Diencephalon (tissue), 1 donor: Measurements from ENCODE around the gene HDDC3. TPM values are rescaled to one million over a fixed set of nuclear protein-coding genes. Genes with fewer than 3 reads are reported as not detected.

Experiments used
- small RNA-seq: library from RNA; depleted of rRNA; stranded (forward); fragments of <200 nt; gene quantifications from one replicate; pipeline ENCODE3, GENCODE V24; 2014
- total RNA-seq: library from RNA; depleted of rRNA; stranded (reverse); fragments of >200 nt; gene quantifications from one replicate; pipeline ENCODE4 v1.2.3, GENCODE V29; 2014

The HDDC3 gene, protein sequence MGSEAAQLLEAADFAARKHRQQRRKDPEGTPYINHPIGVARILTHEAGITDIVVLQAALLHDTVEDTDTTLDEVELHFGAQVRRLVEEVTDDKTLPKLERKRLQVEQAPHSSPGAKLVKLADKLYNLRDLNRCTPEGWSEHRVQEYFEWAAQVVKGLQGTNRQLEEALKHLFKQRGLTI
- total RNA-seq, result 14.5 TPM

DNA sequence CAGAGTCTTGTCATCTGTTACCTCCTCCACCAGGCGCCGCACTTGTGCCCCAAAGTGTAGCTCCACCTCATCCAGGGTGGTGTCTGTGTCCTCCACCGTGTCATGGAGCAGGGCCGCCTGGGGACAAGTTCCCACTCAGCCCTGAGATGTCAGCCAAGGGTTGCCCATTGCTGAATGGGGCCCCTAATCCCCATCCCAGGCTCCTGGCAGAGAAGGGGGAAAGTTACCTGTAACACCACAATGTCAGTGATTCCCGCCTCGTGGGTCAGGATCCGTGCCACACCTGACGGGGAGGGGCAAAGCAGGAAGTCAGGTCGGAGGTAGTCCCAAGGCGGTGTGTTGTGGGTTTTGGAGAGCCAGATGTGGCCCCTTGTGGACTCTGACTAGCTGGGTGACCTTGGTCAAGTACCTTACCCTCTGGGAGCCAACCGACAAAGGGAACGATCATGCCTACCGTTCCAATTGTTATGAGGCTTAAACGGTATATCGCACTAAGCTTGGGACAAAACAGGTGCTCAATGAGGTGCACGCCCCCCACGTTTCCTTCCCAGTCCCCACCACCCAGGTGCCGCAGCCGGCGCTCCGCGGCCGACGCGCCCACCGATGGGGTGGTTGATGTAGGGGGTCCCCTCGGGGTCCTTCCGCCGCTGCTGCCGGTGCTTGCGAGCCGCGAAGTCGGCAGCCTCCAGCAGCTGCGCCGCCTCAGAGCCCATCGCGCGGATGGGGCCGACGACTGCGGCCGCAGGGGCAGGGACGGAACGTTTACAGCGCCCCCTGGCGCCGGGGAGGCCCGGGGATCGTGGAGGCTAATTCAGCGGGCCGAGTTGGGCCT is at the start of gene HDDC3:
HDDC3 (minus strand) TSS at position 722 of the 832 bp plus-strand sequence; CDS start at position 713, 9 bp downstream.

DNA sequence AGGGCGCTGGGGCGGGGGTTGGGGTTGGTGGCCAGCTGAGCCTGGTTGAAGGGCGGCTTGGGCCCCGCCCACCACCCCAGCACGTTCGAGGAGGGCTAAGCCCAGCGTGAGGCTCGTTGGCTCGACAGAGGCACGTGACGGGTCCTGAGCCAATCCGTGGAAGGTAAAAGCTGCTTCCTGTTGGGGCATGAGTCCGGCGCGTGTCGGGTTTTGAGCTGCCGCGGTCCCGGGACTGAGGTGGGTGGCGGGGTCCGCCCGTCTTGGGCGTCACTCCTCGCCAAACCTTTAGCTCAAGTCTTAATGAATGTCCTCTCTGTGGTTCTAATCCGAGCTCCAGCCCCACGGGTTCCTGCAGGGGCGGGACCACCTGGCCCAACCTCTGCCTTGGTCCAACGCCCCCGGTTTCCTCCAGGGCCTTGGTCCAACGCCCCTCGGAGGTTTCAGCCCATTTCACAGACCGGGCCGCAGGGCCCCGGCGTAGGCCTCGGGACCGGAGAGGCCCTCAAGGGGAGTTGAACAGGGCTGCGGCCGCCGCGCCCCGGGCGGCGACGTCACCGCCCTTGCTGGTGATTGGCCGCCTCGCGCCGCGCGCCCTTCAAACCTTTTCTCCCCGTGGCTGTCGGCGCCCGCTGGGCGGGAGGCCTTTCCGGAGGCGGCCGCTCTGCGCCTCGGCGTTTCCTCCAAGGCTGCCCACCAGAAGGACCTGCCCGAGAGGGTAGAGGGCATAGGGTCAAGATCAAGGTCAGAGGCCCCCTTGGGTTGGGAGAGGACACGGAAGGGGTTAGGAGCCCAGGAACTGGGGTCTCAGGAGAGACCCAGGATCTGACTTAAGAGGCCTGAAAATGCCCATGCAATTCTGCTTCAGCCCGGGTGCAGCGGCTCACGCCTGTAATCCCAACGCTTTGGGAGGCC is 22.6 kb upstream of the HDDC3 start, which contains the start of gene RCCD1:
RCCD1 (plus strand) TSS at position 173 of the 912 bp plus-strand sequence. CDS start 1,851 bp downstream, outside the sequence.

DNA sequence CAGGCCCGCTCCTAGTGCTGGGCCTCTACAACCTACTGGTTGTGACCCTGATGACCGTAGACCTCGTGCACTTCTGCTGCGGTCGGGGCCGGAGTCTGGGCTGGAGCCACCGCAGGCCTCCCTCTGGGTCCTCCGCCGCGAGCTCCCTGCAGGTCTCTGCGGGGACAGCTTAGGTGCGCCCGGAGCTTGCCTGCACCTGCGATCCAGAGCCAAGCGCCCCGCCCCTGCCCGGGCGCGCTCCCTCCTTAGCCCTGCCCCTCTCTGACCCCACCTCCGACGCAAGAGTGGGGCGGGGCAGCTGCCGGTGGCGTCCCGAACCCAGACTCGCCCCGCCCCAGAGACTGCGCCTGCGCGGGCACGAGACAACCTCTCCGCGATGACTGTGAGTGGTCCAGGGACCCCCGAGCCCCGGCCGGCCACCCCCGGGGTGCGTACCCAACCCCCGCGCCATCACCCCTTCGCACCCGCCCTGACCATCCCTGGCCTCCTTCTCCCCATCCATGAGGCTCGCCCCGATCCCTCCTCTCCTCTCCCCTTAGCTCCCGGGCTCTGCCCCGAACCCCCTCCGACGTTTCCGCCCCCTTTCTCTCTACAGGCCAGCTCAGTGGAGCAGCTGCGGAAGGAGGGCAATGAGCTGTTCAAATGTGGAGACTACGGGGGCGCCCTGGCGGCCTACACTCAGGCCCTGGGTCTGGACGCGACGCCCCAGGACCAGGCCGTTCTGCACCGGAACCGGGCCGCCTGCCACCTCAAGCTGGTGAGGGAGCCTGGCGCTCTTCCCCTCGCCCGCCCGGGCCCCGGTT is 2.8 kb upstream of the HDDC3 start, which contains the start of gene UNC45A:
UNC45A (plus strand) TSS at position 337 of the 803 bp plus-strand sequence; CDS start at position 377, 40 bp downstream.

DNA sequence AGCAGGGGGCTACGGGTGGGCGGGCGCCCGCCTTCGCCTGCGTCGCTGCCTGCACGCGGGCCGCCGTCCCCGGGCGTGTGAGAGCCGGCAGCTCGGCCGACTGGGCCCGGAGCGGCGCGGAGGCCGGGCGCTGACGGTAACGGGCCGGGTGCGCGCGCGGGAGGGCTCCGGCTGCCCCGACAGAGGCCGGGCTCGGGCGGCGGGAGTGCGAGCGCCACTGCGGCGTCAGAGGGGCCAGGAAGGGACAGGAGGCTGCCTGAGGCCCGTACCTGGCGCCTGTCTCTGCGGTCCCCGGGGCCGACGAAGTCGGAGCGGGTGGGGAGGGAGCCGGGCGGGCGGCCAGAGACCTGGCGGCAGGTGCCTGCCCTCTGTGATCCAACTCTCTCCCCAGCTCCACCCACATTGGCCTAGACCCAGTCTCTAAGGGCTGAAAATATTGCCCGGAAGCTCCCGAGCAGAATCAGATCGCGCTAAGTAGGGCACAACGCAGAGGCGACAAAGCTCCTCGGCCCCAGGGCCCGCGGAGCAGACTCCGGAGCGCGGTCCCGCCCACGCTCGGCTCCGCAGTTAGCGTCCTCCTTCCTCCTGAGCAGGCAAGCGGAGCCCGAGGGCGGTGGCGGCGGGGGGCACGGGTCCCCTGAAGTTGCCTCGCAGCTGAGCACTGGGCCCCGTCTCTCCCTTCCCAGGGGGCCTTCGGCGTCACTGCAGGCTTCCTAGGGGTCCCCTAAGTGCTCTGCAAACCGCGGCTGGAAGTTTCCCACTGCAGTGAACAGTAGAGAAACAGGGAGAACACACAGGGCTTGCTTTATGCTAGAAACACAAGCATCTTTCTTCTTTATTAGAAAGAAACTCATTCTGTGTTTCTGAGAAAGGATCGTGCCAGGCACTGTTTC is 29.3 kb downstream of the HDDC3 start, which contains the start of gene MAN2A2:
MAN2A2 (plus strand) TSS at position 463 of the 893 bp plus-strand sequence. CDS start 906 bp downstream, outside the sequence.

DNA sequence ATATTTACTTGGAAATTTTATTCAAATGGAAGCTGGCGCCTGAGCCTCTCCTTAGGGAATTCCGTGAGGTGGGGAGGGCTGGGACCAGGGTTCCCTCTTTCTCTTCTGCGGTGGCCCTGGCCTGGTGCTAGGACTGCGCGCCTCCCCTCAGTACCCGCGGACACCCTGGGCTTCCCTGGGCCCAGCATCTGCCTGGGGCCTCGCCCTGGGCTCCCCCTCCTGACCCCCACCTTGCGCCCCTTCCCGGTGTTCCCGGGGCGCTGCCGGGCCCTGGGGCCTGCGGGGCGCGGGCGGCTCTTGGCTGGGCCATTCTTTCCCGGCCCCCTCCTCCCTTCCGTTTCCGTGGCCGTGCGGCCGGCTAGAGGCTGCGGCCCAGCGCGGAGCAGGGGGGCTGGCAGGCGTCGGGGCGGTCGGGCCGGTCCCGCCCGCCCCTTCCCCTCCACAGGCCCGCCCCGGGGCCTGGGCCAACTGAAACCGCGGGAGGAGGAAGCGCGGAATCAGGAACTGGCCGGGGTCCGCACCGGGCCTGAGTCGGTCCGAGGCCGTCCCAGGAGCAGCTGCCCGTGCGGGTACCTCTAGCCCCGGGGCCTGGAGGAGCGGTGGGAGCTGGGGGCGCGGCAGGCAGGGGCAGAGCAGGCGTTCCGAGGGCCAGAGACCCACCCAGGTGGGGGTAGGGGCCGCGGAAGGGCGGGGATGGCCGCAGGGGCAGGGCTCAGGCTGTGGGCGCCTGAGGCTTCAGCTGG is 48.2 kb downstream of the HDDC3 start, which contains the start of gene FES:
FES (plus strand) TSS at position 529 of the 743 bp plus-strand sequence. CDS start 542 bp downstream, outside the sequence.

Small RNAs within 50 kb of the gene (small RNA-seq; reads per million reads assigned to genes)
- not detected for gene RF00019

Other genes starting within 250 kb of the HDDC3 start
- gene BLM, start 215.2 kb downstream of the HDDC3 start, total RNA-seq, result 13.6 TPM
- gene FURIN, start 64.0 kb downstream of the HDDC3 start, total RNA-seq, result 9.9 TPM
- 6.0 TPM for gene FES, start 48.0 kb downstream of the HDDC3 start, total RNA-seq
- gene MAN2A2, start 29.2 kb downstream of the HDDC3 start, total RNA-seq, result 45.0 TPM
- gene UNC45A, start 2.7 kb upstream of the HDDC3 start, total RNA-seq, result 33.9 TPM
- 16.4 TPM for gene RCCD1, start 22.3 kb upstream of the HDDC3 start, total RNA-seq
- 33.0 TPM for gene PRC1, start 62.0 kb upstream of the HDDC3 start, total RNA-seq
- 12.9 TPM for gene VPS33B, start 90.0 kb upstream of the HDDC3 start, total RNA-seq
- gene SV2B, start 167.7 kb upstream of the HDDC3 start, total RNA-seq, result 30.2 TPM